H1 (cell line): ENCODE results near the gene MTFR2. TPM values are rescaled to one million over a fixed set of nuclear protein-coding genes. Genes with fewer than 3 reads are reported as not detected.
A peak's percentile ranks its signal among the peaks of the same experiment; 100 is the strongest.

Source experiments
- RAD21 ChIP-seq, 2 experiments: IDR thresholded peaks in 1 of 2; conservative IDR thresholded peaks in 1 of 2; 2 replicates each; pipeline ENCODE4 v1.6.1; 2011; ENCODE audit warnings: low read depth in 2 of 2, low read length in 2 of 2, improper control_type of control experiment in 1 of 2, inconsistent platforms in 1 of 2, mild to moderate bottlenecking in 1 of 2, moderate library complexity in 1 of 2
- TAF1 ChIP-seq: IDR thresholded peaks from 2 replicates; pipeline ENCODE4 v1.6.1; 2011; ENCODE audit warnings: mild to moderate bottlenecking, low read depth, low read length
- polyA plus RNA-seq, 7 experiments: library from polyadenylated mRNA; depleted of rRNA in 3 of 7; stranded (reverse) in 5 of 7; unstranded in 2 of 7; fragments of >200 nt in 5 of 7; fragments of 200-250 nt in 2 of 7; gene quantifications; 1 replicate in 5 of 7; 2 replicates in 1 of 7; 4 replicates in 1 of 7; pipeline versions ENCODE4 v1.2.1 to v1.2.3, GENCODE V29; 2011 to 2013; ENCODE audit warnings: missing spikeins in 2 of 7, mixed read lengths in 2 of 7
- total RNA-seq: library from RNA; stranded (reverse); fragmentation: NEBNext Ultra II Directional; extraction: Animal tissue kit (Norgen Biotek cat#: 25700); gene quantifications from 2 replicates; pipeline ENCODE4 v1.2.1, GENCODE V29; 2021

MTFR2 gene
- total and polyA plus RNA-seq, 2 of the 8 experiments (the other 6 are each of a cell fraction or from before 2014, with no cell fraction given) = 8.5 to 10.7 TPM

DNA sequence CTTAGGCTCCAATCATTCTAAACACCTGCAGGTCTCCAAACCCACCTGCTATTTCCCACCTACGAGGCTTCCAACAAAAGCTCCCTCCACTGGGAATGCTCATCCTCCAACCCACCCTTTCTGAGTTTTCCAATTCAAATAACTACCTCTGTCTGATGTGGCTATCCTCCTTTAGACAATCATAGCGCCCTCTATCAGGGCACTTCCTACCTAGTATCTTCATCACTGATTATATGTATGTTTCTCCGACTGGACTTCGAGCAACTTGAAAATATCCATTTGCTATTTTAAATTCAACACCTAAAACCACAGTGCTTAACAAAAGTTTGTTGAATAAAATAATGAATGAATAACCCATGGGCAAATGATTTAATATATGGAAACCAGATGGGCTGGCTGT, 41.3 kb downstream of the MTFR2 start (continued):
- TF ChIP-seq RAD21 (IDR thresholded peaks at IDR 0.05 in 1 of 2, conservative IDR thresholded peaks at IDR 0.05 in 1 of 2; ENCODE audit: low read depth in 2 of 2, low read length in 2 of 2) (peak; percentile 27 to 41; a peak in 3 of 4 replicates), TAF1 (no peak)
